Peyer's patch (tissue), 4 donors: ENCODE results near the gene PLA2G4E. TPM values are rescaled to one million over a fixed set of nuclear protein-coding genes. Genes with fewer than 3 reads are reported as not detected.

Source experiments
- DNase-seq, 3 donors: peaks; one replicate each; pipeline ENCODE4 v3.0.0-alpha.2; 2017 to 2019
- H3K27ac ChIP-seq, 4 donors: fragments of 200-600 bp; sonication (generic); one replicate each; pipeline ENCODE4 v1.5.1; 2016 to 2019
- H3K27me3 ChIP-seq, 2 donors: fragments of 200-600 bp; sonication (generic); one replicate each; pipeline ENCODE4 v1.5.1; 2019
- H3K36me3 ChIP-seq, 3 donors: fragments of 200-600 bp; sonication (generic); one replicate each; pipeline ENCODE4 v1.5.1; 2016 to 2019
- H3K4me1 ChIP-seq, 4 donors: fragments of 200-600 bp; sonication (generic); one replicate each; pipeline ENCODE4 v1.5.1; 2016 to 2019
- H3K4me3 ChIP-seq, 4 donors: fragments of 200-600 bp; sonication (generic); 1 replicate in 3 of 4; 2 replicates in 1 of 4; pipeline ENCODE4 v1.5.1; 2016 to 2019; ENCODE audit warnings: mild to moderate bottlenecking in 1 of 4
- H3K9me3 ChIP-seq, 4 donors: fragments of 200-600 bp; sonication (generic); one replicate each; pipeline ENCODE4 v1.5.1; 2016 to 2019; ENCODE audit warnings: mild to moderate bottlenecking in 1 of 4
- POLR2A ChIP-seq, 2 donors: fragments of 450-650 bp; IDR thresholded peaks; one replicate each; pipeline ENCODE4 v1.5.1; 2017; ENCODE audit warnings: antibody characterized with exemption in 2 of 2, mild to moderate bottlenecking in 2 of 2, moderate library complexity in 2 of 2
- total RNA-seq, 4 donors: library from RNA; depleted of rRNA; stranded (reverse); fragments of >200 nt; gene quantifications; one replicate each; pipeline ENCODE4 v1.1.0, GENCODE V29; 2016
- TF ChIP-seq, protein P1 (sequence below), 6 experiments: fragments of 450-650 bp in 4 of 6; fragments of 200-600 bp in 2 of 6; sonication (generic) in 1 of 6; IDR thresholded peaks; one replicate each; pipeline ENCODE4 v1.5.1; 2017 to 2019; ENCODE audit warnings: antibody characterized with exemption in 6 of 6, mild to moderate bottlenecking in 3 of 6, moderate library complexity in 1 of 6

Gene PLA2G4E
- total RNA-seq, 4 donors from 2014 or later = 1.5 TPM; not detected in 3

DNA sequence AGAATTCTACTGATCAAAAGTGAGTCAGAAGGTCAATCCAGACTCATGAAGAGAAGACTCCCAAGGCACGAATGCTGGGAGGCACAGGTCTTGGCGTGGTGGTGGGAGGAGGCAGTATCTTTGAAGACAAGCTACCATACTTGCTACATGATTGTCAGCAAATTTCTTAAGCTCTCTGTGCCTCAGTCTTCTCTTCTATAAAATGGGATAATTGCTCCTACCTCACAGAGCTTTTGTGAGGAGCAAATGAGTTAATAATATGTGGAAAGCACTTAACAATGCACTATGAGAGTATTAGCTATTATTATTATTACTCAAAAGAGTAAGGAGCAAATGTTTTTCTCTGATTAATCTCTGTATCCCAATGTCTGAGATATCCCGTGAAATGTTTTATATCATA, 84.7 kb downstream of the PLA2G4E start:
- Histone ChIP-seq H3K27me3 (no peaks in the 10 kb centered on the region), H3K4me1 (peaks cover 0 to 24% (median 6%) of the 10 kb centered on the region in 4 donors), H3K36me3 (peaks cover 0 to 4% (median 0%) of the 10 kb centered on the region in 3 donors), H3K4me3 (no peak overlapping the region), H3K27ac (peak overlapping the region; percentile 62 to 79 (median 74)), H3K9me3 (no peaks in the 10 kb centered on the region)
- no peak for DNase-seq
- TF ChIP-seq, protein P1, sequence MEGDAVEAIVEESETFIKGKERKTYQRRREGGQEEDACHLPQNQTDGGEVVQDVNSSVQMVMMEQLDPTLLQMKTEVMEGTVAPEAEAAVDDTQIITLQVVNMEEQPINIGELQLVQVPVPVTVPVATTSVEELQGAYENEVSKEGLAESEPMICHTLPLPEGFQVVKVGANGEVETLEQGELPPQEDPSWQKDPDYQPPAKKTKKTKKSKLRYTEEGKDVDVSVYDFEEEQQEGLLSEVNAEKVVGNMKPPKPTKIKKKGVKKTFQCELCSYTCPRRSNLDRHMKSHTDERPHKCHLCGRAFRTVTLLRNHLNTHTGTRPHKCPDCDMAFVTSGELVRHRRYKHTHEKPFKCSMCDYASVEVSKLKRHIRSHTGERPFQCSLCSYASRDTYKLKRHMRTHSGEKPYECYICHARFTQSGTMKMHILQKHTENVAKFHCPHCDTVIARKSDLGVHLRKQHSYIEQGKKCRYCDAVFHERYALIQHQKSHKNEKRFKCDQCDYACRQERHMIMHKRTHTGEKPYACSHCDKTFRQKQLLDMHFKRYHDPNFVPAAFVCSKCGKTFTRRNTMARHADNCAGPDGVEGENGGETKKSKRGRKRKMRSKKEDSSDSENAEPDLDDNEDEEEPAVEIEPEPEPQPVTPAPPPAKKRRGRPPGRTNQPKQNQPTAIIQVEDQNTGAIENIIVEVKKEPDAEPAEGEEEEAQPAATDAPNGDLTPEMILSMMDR (IDR thresholded peaks at IDR 0.05) = no peak
- no peak for TF ChIP-seq POLR2A (IDR thresholded peaks at IDR 0.05)

GRCh38 chr15:41935566-41936020, 85.2 kb downstream of the PLA2G4E start:
- peaks cover 0 to 4% (median 0%) of the 10 kb centered on the region in 3 donors for H3K36me3 ChIP-seq
- H3K27ac ChIP-seq = peak overlapping the region; percentile 49 to 79 (median 74)
- peaks cover 0 to 30% (median 6%) of the 10 kb centered on the region in 4 donors for H3K4me1 ChIP-seq
- DNase-seq = no peak
- H3K9me3 ChIP-seq = no peaks in the 10 kb centered on the region
- no peaks in the 10 kb centered on the region for H3K27me3 ChIP-seq
- H3K4me3 ChIP-seq = no peak overlapping the region
- TF ChIP-seq POLR2A (IDR thresholded peaks at IDR 0.05) = no peak
- TF ChIP-seq, protein P1 (IDR thresholded peaks at IDR 0.05) = no peak

- Histone ChIP-seq H3K36me3 (no peaks in the 10 kb centered on the region), H3K27ac (peak overlapping the region; percentile 49 to 79 (median 74)), H3K9me3 (no peaks in the 10 kb centered on the region), H3K4me3 (no peak overlapping the region), H3K27me3 (no peaks in the 10 kb centered on the region), H3K4me1 (peaks cover 0 to 37% (median 6%) of the 10 kb centered on the region in 4 donors)
- no peak for TF ChIP-seq POLR2A (IDR thresholded peaks at IDR 0.05)
- TF ChIP-seq, protein P1 (IDR thresholded peaks at IDR 0.05) = no peak
- DNase-seq = peak in 2 of 3 donors; percentile 82 to 88
Observed at GRCh38 chr15:41934843-41935242, 86.0 kb downstream of the PLA2G4E start.

GRCh38 chr15:41933771-41934170, 87.1 kb downstream of the PLA2G4E start:
- TF ChIP-seq, protein P1 (IDR thresholded peaks at IDR 0.05) = no peak
- no peak for TF ChIP-seq POLR2A (IDR thresholded peaks at IDR 0.05)
- Histone ChIP-seq H3K36me3 (no peaks in the 10 kb centered on the region), H3K27me3 (no peaks in the 10 kb centered on the region), H3K9me3 (no peaks in the 10 kb centered on the region), H3K4me3 (no peak overlapping the region), H3K4me1 (peaks cover 0 to 48% (median 6%) of the 10 kb centered on the region in 4 donors), H3K27ac (peak overlapping the region; percentile 49 to 79 (median 62))
- peak in 1 of 3 donors; percentile 70 for DNase-seq

DNA sequence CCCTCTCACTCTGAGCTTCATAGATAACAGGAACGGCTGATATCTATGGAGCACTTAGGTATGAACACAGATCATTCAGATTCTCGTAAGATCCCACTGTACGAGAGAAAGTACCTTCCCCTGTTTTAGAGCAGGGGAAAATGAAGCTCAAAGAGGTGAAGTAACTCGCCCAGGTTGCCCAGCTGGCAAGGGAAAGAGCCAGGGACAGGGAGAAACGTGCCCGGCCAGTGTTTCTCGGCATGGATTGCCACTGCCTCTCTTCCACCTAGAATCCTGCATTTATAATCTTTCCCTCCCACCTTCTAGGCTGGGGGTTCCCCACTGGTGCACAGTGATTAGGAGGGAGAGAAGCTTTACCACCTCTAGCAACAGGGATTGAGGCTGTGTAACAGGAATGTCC, 87.5 kb downstream of the PLA2G4E start:
- Histone ChIP-seq H3K27me3 (no peaks in the 10 kb centered on the region), H3K9me3 (no peaks in the 10 kb centered on the region), H3K36me3 (no peaks in the 10 kb centered on the region), H3K4me1 (peaks cover 0 to 52% (median 8%) of the 10 kb centered on the region in 4 donors), H3K4me3 (no peak overlapping the region), H3K27ac (peak overlapping the region in 2 of 4 donors; percentile 50 to 79)
- no peak for DNase-seq
- TF ChIP-seq, protein P1 (IDR thresholded peaks at IDR 0.05) = no peak
